Testis (tissue), 3 donors: Measurements from ENCODE around the gene UGGT2. TPM values are rescaled to one million over a fixed set of nuclear protein-coding genes. Genes with fewer than 3 reads are reported as not detected.
"Not testable (repeated sequence)": the region's sequence is repeated elsewhere in the genome, so short reads cannot be mapped to it uniquely, and the experiment has no call there.

Source experiments
- DNase-seq: peaks from one replicate; pipeline ENCODE4 v3.0.0-alpha.2; 2019
- H3K27ac ChIP-seq, 2 donors: fragments of 200-600 bp; sonication (generic); one replicate each; pipeline ENCODE4 v1.5.1; 2019
- H3K27me3 ChIP-seq: fragments of 200-600 bp; sonication (generic); one replicate; pipeline ENCODE4 v1.5.1; 2019
- H3K36me3 ChIP-seq: fragments of 200-600 bp; sonication (generic); one replicate; pipeline ENCODE4 v1.5.1; 2017; ENCODE audit warnings: low read depth; ENCODE audit errors: missing control alignments
- H3K4me1 ChIP-seq: fragments of 200-600 bp; sonication (generic); one replicate; pipeline ENCODE4 v1.5.1; 2019
- H3K4me3 ChIP-seq, 2 donors: fragments of 200-600 bp; sonication (generic); one replicate each; pipeline ENCODE4 v1.5.1; 2017 to 2019
- H3K9me3 ChIP-seq: fragments of 200-600 bp; sonication (generic); one replicate; pipeline ENCODE4 v1.5.1; 2017
- CTCF ChIP-seq, 3 experiments: fragments of 450-650 bp in 2 of 3; fragments of 200-600 bp in 1 of 3; sonication (generic) in 1 of 3; IDR thresholded peaks; one replicate each; pipeline ENCODE4 v1.5.1; 2016 to 2019; ENCODE audit warnings: antibody characterized with exemption in 3 of 3, mild to moderate bottlenecking in 2 of 3, moderate library complexity in 1 of 3
- POLR2A ChIP-seq: fragments of 450-650 bp; IDR thresholded peaks from one replicate; pipeline ENCODE4 v1.6.1; 2017; ENCODE audit warnings: antibody characterized with exemption, mild to moderate bottlenecking, moderate library complexity
- WGBS, 2 donors: methylation state at CpG; one replicate each; pipeline ENCODE4 v1.1.5; 2018; 5-methylcytosine and 5-hydroxymethylcytosine counted together
- intact Hi-C: fragments of 100-400 bp; cut with DNase I; formaldehyde crosslinking; loops from one replicate; pipeline ENCODE4 v1.15.1; 2023; ENCODE audit warnings: low total_unique reads
- polyA plus RNA-seq: library from polyadenylated mRNA; stranded (reverse); fragments of 350-450 nt; fragmentation: Illumina TruSeq; extraction: RNeasy Lipid Tissue Mini Kit (QIAGEN cat#74804); gene quantifications from one replicate; pipeline ENCODE4 v1.2.3, GENCODE V29; 2014; ENCODE audit warnings: low read depth, low replicate concordance; ENCODE audit not compliant: insufficient read depth
- total RNA-seq, 2 donors: library from RNA; depleted of rRNA; stranded (reverse); fragments of >200 nt; gene quantifications; one replicate each; pipeline ENCODE4 v1.2.3, GENCODE V29; 2016

UGGT2 gene
- total and polyA plus RNA-seq, 3 donors from 2014 or later, result 24.6 to 62.6 (median 55.8) TPM

DNA sequence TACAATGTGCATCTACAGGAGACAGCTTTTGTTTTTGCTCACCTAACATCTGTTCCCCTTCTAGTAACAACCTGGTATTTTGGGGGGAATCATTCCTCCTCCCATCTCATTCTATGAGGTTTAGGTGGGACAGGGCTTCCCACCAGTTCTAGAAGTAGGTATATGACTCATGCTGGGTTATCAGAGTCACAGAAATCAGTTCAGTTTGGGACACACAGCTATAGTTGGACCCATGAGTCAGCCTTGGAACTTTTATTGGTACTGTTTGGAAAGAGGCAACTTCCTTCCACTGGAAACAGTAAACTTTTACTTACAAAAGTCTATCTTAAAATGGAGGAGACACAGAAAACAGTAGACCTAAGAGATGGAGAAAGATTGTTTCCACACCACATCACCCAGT, 190.8 kb downstream of the UGGT2 start:
- intact Hi-C loops, result no loop called here
- no peaks in the 10 kb centered on the region for H3K27me3 ChIP-seq
- H3K27ac ChIP-seq, result no peak overlapping the region
- TF ChIP-seq CTCF (IDR thresholded peaks at IDR 0.05), result no peak
- no peak for TF ChIP-seq POLR2A
- no peak overlapping the region for H3K4me3 ChIP-seq
- no peaks in the 10 kb centered on the region for H3K36me3 ChIP-seq
- no peaks in the 10 kb centered on the region for H3K4me1 ChIP-seq
- H3K9me3 ChIP-seq, result no peaks in the 10 kb centered on the region
- DNase-seq, result no peak

GRCh38 chr13:95861296-95861695, 191.9 kb downstream of the UGGT2 start:
- Histone ChIP-seq H3K4me3 (no peak overlapping the region), H3K27ac (no peak overlapping the region), H3K4me1 (no peaks in the 10 kb centered on the region), H3K36me3 (no peaks in the 10 kb centered on the region), H3K27me3 (no peaks in the 10 kb centered on the region), H3K9me3 (no peaks in the 10 kb centered on the region)
- 79 to 90% methylated on average over 2 of the region's 2 CpGs for WGBS, 2 donors
- intact Hi-C loops, result no loop called here
- no peak for DNase-seq
- TF ChIP-seq CTCF (IDR thresholded peaks at IDR 0.05), result no peak

GRCh38 chr13:95858286-95859075, 194.7 kb downstream of the UGGT2 start:
- no peak for TF ChIP-seq CTCF (IDR thresholded peaks at IDR 0.05)
- no peak for TF ChIP-seq POLR2A
- WGBS, 2 donors, result 76 to 78% methylated on average over 10 of the region's 10 CpGs
- Histone ChIP-seq H3K9me3 (no peaks in the 10 kb centered on the region), H3K27ac (no peak overlapping the region), H3K27me3 (no peaks in the 10 kb centered on the region), H3K36me3 (no peaks in the 10 kb centered on the region), H3K4me3 (no peak overlapping the region), H3K4me1 (no peaks in the 10 kb centered on the region)
- DNase-seq, result no peak
- intact Hi-C loops, result no loop called here

DNA sequence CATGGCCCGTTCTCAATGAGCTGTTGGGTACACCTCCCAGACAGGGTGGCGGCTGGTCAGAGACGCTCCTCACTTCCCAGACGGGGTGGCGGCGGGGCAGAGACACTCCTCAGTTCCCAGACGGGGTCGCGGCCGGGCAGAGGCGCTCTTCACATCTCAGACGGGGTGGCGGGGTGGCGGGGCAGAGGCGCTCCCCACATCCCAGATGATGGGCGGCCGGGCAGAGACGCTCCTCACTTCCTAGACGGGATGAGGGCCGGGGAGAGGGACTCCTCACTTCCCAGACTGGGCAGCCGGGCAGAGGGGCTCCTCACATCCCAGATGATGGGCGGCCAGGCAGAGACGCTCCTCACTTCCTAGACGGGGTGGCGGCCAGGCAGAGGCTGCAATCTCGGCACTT, 207.5 kb downstream of the UGGT2 start:
- H3K4me3 ChIP-seq, H3K27me3 ChIP-seq, DNase-seq, H3K27ac ChIP-seq, intact Hi-C loops, H3K4me1 ChIP-seq, H3K36me3 ChIP-seq, H3K9me3 ChIP-seq: not testable (repeated sequence)
- WGBS, 2 donors, result 86 to 91% methylated on average over 19 to 25 of the region's 26 CpGs

- Histone ChIP-seq H3K4me3 (no peak overlapping the region), H3K4me1 (no peaks in the 10 kb centered on the region), H3K9me3 (no peaks in the 10 kb centered on the region), H3K27ac (no peak overlapping the region), H3K36me3 (no peaks in the 10 kb centered on the region), H3K27me3 (no peaks in the 10 kb centered on the region)
- TF ChIP-seq POLR2A (no peak), CTCF (IDR thresholded peaks at IDR 0.05) (no peak)
- 89 to 98% methylated on average over 2 of the region's 2 CpGs for WGBS, 2 donors
- intact Hi-C loops, result no loop called here
- DNase-seq, result no peak
These were observed 210.3 kb downstream of the UGGT2 start for GRCh38 chr13:95842898-95843297.
